ENCODE data around the gene KRT86. TPM values are rescaled to one million over a fixed set of nuclear protein-coding genes. Genes with fewer than 3 reads are reported as not detected.

KRT86 gene
- polyA plus RNA-seq, 2 donors = 0.04 to 0.10 TPM

- H3K4me1 ChIP-seq (ENCODE audit: control insufficient read depth in 2 of 2, insufficient read depth in 2 of 2, low read length in 1 of 2) = peaks cover 0 to 29% of the 10 kb centered on the region in 2 donors
Measured at GRCh38 chr12:52232203-52232673, 42.2 kb upstream of the KRT86 start.

GRCh38 chr12:52232674-52233461 is 41.6 kb upstream of the KRT86 start, which contains the start of gene KRT7:
Gene KRT7 (plus strand): TSS chr12:52233243. CDS start chr12:52233297, 54 bp downstream.
- Histone ChIP-seq H3K9me3 (ENCODE audit: control insufficient read depth in 2 of 2, insufficient read depth in 1 of 2, low read depth in 1 of 2, low read length in 1 of 2) (no peaks in the 10 kb centered on the region), H3K4me3 (ENCODE audit: low read depth in 1 of 2, low read length in 2 of 2) (peak within 1 kb of the TSS; percentile 8 to 41), H3K4me1 (ENCODE audit: control insufficient read depth in 2 of 2, insufficient read depth in 2 of 2, low read length in 1 of 2) (peaks cover 0 to 29% of the 10 kb centered on the region in 2 donors), H3K36me3 (ENCODE audit: control insufficient read depth in 2 of 2, insufficient read depth in 2 of 2, low read length in 1 of 2) (no peaks in the 10 kb centered on the region), H3K27ac (ENCODE audit: low read depth in 2 of 2, low read length in 1 of 2) (peak within 1 kb of the TSS; percentile 52 to 77), H3K27me3 (ENCODE audit: control insufficient read depth in 1 of 2, insufficient read depth in 2 of 2, low read length in 2 of 2) (no peaks in the 10 kb centered on the region)
- 7 to 10% methylated on average over 57 to 58 of the region's 58 CpGs for WGBS, 2 donors

More at GRCh38 chr12:52232203-52232673, 42.2 kb upstream of the KRT86 start:
- no peaks in the 10 kb centered on the region for H3K36me3 ChIP-seq (ENCODE audit: control insufficient read depth in 2 of 2, insufficient read depth in 2 of 2, low read length in 1 of 2)
- no peaks in the 10 kb centered on the region for H3K9me3 ChIP-seq (ENCODE audit: control insufficient read depth in 2 of 2, insufficient read depth in 1 of 2, low read depth in 1 of 2, low read length in 1 of 2)
- no peak overlapping the region for H3K4me3 ChIP-seq (ENCODE audit: low read depth in 1 of 2, low read length in 2 of 2)
- H3K27ac ChIP-seq (ENCODE audit: low read depth in 2 of 2, low read length in 1 of 2) = peak overlapping the region; percentile 52 to 77
- WGBS, 2 donors = 61 to 71% methylated on average over 12 of the region's 12 CpGs
- no peaks in the 10 kb centered on the region for H3K27me3 ChIP-seq (ENCODE audit: control insufficient read depth in 1 of 2, insufficient read depth in 2 of 2, low read length in 2 of 2)

- Histone ChIP-seq H3K9me3 (ENCODE audit: control insufficient read depth in 2 of 2, insufficient read depth in 1 of 2, low read depth in 1 of 2, low read length in 1 of 2) (no peaks in the 10 kb centered on the region), H3K4me3 (ENCODE audit: low read depth in 1 of 2, low read length in 2 of 2) (peak overlapping the region; percentile 8 to 41), H3K27me3 (ENCODE audit: control insufficient read depth in 1 of 2, insufficient read depth in 2 of 2, low read length in 2 of 2) (no peaks in the 10 kb centered on the region), H3K36me3 (ENCODE audit: control insufficient read depth in 2 of 2, insufficient read depth in 2 of 2, low read length in 1 of 2) (no peaks in the 10 kb centered on the region), H3K4me1 (ENCODE audit: control insufficient read depth in 2 of 2, insufficient read depth in 2 of 2, low read length in 1 of 2) (peaks cover 0 to 29% of the 10 kb centered on the region in 2 donors), H3K27ac (ENCODE audit: low read depth in 2 of 2, low read length in 1 of 2) (no peak overlapping the region)
- 47 to 48% methylated on average over 38 to 40 of the region's 40 CpGs for WGBS, 2 donors
Measured at GRCh38 chr12:52233462-52234207, 40.8 kb upstream of the KRT86 start.

- Histone ChIP-seq H3K9me3 (ENCODE audit: control insufficient read depth in 2 of 2, insufficient read depth in 1 of 2, low read depth in 1 of 2, low read length in 1 of 2) (no peaks in the 10 kb centered on the region), H3K27ac (ENCODE audit: low read depth in 2 of 2, low read length in 1 of 2) (peak overlapping the region in 1 of 2 donors; percentile 34), H3K4me1 (ENCODE audit: control insufficient read depth in 2 of 2, insufficient read depth in 2 of 2, low read length in 1 of 2) (peaks cover 0 to 29% of the 10 kb centered on the region in 2 donors), H3K4me3 (ENCODE audit: low read depth in 1 of 2, low read length in 2 of 2) (peak overlapping the region; percentile 8 to 18), H3K36me3 (ENCODE audit: control insufficient read depth in 2 of 2, insufficient read depth in 2 of 2, low read length in 1 of 2) (no peaks in the 10 kb centered on the region), H3K27me3 (ENCODE audit: control insufficient read depth in 1 of 2, insufficient read depth in 2 of 2, low read length in 2 of 2) (no peaks in the 10 kb centered on the region)
- WGBS, 2 donors = 88 to 95% methylated on average over 10 of the region's 10 CpGs
Measured at GRCh38 chr12:52234223-52234810, 40.1 kb upstream of the KRT86 start.

DNA sequence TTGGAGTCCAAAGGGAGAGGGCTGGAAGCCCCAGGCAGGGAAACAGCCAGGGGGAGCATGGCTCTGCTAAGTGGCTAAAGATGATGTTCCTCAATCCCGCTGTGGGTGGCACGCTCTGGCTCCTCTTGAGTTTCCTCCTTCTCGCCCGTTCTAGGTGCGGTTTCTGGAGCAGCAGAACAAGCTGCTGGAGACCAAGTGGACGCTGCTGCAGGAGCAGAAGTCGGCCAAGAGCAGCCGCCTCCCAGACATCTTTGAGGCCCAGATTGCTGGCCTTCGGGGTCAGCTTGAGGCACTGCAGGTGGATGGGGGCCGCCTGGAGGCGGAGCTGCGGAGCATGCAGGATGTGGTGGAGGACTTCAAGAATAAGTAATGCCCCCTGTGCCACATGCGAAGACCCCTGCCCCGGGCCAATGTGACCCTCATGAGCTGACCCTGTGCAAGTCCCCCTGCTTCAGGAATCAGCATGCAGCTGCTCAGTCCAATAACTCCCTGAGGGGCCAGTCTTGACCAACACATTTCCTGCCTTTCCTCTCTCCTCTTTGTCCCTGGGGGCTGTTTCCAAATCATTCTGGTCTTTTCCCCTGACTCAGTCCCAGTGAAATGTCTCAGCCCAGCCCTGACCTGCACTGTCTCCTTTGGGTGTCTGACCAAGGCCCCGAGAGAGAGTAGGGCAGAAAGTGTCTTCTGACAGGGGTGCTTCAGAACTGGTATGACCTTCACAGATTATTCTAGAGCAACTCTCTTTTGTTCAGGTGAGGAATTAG is 39.3 kb upstream of the KRT86 start:
- WGBS, 2 donors = 90 to 91% methylated on average over 15 of the region's 15 CpGs
- Histone ChIP-seq H3K27me3 (ENCODE audit: control insufficient read depth in 1 of 2, insufficient read depth in 2 of 2, low read length in 2 of 2) (no peaks in the 10 kb centered on the region), H3K4me3 (ENCODE audit: low read depth in 1 of 2, low read length in 2 of 2) (peak overlapping the region in 1 of 2 donors; percentile 18), H3K4me1 (ENCODE audit: control insufficient read depth in 2 of 2, insufficient read depth in 2 of 2, low read length in 1 of 2) (peaks cover 0 to 29% of the 10 kb centered on the region in 2 donors), H3K36me3 (ENCODE audit: control insufficient read depth in 2 of 2, insufficient read depth in 2 of 2, low read length in 1 of 2) (no peaks in the 10 kb centered on the region), H3K9me3 (ENCODE audit: control insufficient read depth in 2 of 2, insufficient read depth in 1 of 2, low read depth in 1 of 2, low read length in 1 of 2) (no peaks in the 10 kb centered on the region), H3K27ac (ENCODE audit: low read depth in 2 of 2, low read length in 1 of 2) (peak overlapping the region; percentile 58)

DNA sequence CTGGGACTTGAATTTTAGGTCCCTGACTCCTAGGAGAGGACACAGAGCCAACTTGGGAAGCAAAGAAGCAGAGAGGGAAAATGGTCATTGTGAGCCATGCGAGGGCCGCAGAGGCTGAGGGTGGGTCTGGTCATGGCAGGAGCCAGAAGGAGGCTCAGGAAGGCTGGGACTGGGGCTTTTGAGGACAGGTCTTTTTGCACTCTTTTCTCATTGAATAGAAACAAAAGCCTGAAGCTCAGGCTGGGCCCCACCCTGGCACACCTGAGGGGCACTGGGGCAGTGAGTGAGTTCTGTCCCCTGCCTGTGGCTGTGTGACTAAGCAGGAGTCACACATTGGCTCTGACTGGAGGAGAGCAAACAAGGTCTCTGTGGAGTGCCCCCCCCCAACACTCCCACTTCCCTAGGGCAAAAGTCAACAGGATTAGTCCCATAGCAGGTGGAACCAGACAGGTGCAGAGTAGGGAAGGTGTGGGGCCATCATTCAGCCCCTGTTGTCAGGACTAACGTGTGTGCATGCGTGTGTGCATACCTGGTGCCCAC is 38.6 kb upstream of the KRT86 start:
- no peak overlapping the region for H3K4me3 ChIP-seq (ENCODE audit: low read depth in 1 of 2, low read length in 2 of 2)
- no peaks in the 10 kb centered on the region for H3K36me3 ChIP-seq (ENCODE audit: control insufficient read depth in 2 of 2, insufficient read depth in 2 of 2, low read length in 1 of 2)
- WGBS, 2 donors = 61% methylated on average over 4 of the region's 4 CpGs
- peaks cover 0 to 25% of the 10 kb centered on the region in 2 donors for H3K4me1 ChIP-seq (ENCODE audit: control insufficient read depth in 2 of 2, insufficient read depth in 2 of 2, low read length in 1 of 2)
- peak overlapping the region; percentile 58 for H3K27ac ChIP-seq (ENCODE audit: low read depth in 2 of 2, low read length in 1 of 2)
- H3K27me3 ChIP-seq (ENCODE audit: control insufficient read depth in 1 of 2, insufficient read depth in 2 of 2, low read length in 2 of 2) = no peaks in the 10 kb centered on the region
- no peaks in the 10 kb centered on the region for H3K9me3 ChIP-seq (ENCODE audit: control insufficient read depth in 2 of 2, insufficient read depth in 1 of 2, low read depth in 1 of 2, low read length in 1 of 2)

DNA sequence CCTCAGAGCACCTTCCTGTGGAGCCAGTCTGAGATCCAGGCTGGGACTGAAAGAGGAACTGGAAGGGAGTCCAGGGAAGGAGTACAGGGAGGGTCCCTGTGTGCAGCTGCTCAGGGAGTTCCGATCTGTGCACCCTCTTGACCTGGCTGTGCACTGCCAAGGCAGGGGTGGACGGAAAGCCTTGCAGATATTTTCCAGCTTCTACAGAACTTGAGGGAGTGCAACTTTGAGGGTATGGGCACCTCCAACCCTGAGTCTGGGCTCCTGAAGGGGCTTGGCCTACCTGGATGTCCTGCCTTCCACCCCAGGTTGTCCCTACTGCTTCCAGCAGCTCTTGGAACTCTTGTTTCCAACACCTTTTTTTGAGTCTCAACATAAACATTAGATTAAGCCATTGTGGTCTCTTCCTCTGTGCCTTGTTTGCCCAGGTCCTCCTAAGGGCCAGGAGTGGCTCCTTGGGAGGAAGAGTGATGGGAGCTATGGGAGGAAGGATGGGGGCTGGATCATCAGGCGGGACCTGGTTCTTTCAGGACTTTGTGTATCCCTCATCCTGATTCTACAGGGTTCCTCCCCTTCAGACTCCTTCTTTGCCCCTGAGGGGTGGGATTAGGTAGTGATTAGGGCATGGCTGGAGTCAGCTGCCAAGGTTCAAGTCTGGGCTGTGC is 37.9 kb upstream of the KRT86 start:
- WGBS, 2 donors = 85 to 86% methylated on average over 3 of the region's 3 CpGs
- no peaks in the 10 kb centered on the region for H3K9me3 ChIP-seq (ENCODE audit: control insufficient read depth in 2 of 2, insufficient read depth in 1 of 2, low read depth in 1 of 2, low read length in 1 of 2)
- H3K27ac ChIP-seq (ENCODE audit: low read depth in 2 of 2, low read length in 1 of 2) = no peak overlapping the region
- H3K27me3 ChIP-seq (ENCODE audit: control insufficient read depth in 1 of 2, insufficient read depth in 2 of 2, low read length in 2 of 2) = no peaks in the 10 kb centered on the region
- H3K36me3 ChIP-seq (ENCODE audit: control insufficient read depth in 2 of 2, insufficient read depth in 2 of 2, low read length in 1 of 2) = no peaks in the 10 kb centered on the region
- no peak overlapping the region for H3K4me3 ChIP-seq (ENCODE audit: low read depth in 1 of 2, low read length in 2 of 2)
- H3K4me1 ChIP-seq (ENCODE audit: control insufficient read depth in 2 of 2, insufficient read depth in 2 of 2, low read length in 1 of 2) = peaks cover 0 to 18% of the 10 kb centered on the region in 2 donors

DNA sequence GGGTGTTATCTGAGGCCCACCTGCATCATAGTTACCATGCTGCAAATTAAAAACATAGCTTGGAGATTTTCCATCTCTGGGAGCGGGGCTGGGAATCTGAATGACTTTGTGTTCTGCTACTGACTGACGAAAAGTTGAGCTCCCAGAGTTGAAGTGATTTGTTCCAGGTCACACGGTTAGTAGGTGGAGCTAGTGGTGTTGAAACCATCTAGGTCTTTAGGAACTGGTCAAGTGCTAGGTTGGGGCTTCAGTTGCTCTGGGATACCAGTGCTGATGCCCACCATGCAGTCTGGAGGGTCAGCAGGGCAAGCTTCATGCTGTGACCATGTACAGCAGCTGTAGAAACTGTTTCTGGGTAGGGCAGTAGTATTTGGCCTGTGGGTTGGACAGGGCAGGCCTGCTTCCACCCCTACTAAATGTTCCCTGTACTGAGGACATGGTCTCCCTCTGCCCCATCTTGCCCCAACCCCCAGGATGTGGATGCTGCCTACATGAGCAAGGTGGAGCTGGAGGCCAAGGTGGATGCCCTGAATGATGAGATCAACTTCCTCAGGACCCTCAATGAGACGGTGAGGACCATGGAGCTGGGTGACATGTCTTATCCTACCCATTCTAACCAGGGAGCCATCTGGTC is 36.1 kb upstream of the KRT86 start:
- no peaks in the 10 kb centered on the region for H3K9me3 ChIP-seq (ENCODE audit: control insufficient read depth in 2 of 2, insufficient read depth in 1 of 2, low read depth in 1 of 2, low read length in 1 of 2)
- no peaks in the 10 kb centered on the region for H3K27me3 ChIP-seq (ENCODE audit: control insufficient read depth in 1 of 2, insufficient read depth in 2 of 2, low read length in 2 of 2)
- peaks cover 4 to 17% of the 10 kb centered on the region in 2 donors for H3K4me1 ChIP-seq (ENCODE audit: control insufficient read depth in 2 of 2, insufficient read depth in 2 of 2, low read length in 1 of 2)
- H3K4me3 ChIP-seq (ENCODE audit: low read depth in 1 of 2, low read length in 2 of 2) = no peak overlapping the region
- H3K36me3 ChIP-seq (ENCODE audit: control insufficient read depth in 2 of 2, insufficient read depth in 2 of 2, low read length in 1 of 2) = peaks cover 0 to 1% of the 10 kb centered on the region in 2 donors
- H3K27ac ChIP-seq (ENCODE audit: low read depth in 2 of 2, low read length in 1 of 2) = no peak overlapping the region
- WGBS, 2 donors = 83 to 86% methylated on average over 4 of the region's 4 CpGs

All from esophagus (tissue), 2 donors.